DND-41 (cell line): ENCODE data around the gene MEIOB.

ENCODE experiments used
- EZH2 ChIP-seq: IDR thresholded peaks from 3 replicates; pipeline ENCODE4 v1.6.1; 2012; ENCODE audit warnings: borderline replicate concordance, low read depth, mild to moderate bottlenecking, moderate library complexity, low read length, inconsistent platforms; ENCODE audit not compliant: severe bottlenecking
- TF ChIP-seq, protein P1 (sequence below): IDR thresholded peaks from 2 replicates; pipeline ENCODE4 v1.5.1; 2012; ENCODE audit warnings: borderline replicate concordance, low read length, moderate library complexity, mild to moderate bottlenecking; ENCODE audit not compliant: poor library complexity, severe bottlenecking; ENCODE audit errors: extremely low read depth

DNA sequence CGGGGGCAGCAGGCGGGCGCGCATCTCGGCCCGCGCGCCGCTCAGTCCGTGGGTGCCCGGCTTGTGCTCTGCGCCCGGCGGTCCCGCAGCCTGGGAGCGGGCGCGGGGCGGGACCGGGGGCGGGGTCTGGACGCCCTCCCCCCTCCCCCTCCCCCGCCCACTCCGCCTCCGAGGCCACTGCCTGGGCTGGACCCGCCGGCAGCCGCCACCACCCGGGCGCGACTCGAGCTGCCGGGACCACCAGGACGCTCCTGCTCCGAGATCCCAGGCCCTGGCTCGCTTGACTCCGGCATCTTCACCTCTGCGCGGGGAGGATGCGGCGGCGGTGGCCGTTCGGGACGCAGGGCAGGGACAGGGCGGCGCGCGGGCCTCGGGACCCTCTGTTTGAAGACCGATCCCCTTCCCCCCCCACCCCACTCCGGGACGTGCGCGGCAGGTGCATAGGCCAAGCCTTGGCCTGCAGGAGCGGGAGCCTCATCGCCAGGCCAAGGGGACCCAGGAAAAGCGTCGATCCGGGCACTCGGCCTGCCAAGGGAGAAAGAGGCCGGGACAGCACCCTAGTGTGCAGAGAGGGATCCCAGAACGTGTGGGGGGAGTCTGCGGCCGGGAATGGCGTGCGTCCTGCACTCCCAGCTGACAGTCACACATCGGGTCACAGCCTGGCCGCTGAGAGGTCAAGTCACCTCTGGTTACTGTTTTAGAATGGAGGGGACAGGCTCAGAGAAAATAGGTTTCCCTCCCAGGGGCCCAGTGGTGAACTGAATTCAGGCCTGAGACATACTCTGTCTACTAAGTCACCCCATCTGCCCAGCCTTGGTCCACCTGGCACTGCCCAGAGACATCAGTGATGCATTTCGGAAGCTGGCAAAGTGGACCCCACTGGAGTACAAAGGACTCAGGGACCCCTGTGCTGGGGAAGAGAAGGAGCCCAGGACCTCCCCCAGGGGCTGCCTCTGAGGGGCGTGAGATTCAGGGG, 46.7 kb upstream of the MEIOB start, which contains the start of gene HS3ST6:
- TF ChIP-seq, protein P1, sequence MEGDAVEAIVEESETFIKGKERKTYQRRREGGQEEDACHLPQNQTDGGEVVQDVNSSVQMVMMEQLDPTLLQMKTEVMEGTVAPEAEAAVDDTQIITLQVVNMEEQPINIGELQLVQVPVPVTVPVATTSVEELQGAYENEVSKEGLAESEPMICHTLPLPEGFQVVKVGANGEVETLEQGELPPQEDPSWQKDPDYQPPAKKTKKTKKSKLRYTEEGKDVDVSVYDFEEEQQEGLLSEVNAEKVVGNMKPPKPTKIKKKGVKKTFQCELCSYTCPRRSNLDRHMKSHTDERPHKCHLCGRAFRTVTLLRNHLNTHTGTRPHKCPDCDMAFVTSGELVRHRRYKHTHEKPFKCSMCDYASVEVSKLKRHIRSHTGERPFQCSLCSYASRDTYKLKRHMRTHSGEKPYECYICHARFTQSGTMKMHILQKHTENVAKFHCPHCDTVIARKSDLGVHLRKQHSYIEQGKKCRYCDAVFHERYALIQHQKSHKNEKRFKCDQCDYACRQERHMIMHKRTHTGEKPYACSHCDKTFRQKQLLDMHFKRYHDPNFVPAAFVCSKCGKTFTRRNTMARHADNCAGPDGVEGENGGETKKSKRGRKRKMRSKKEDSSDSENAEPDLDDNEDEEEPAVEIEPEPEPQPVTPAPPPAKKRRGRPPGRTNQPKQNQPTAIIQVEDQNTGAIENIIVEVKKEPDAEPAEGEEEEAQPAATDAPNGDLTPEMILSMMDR, result no peak
- TF ChIP-seq EZH2, result no peak
